A673 (cell line): ENCODE measurements around the gene ANAPC5. TPM values are rescaled to one million over a fixed set of nuclear protein-coding genes. Genes with fewer than 3 reads are reported as not detected.

Experiments used
- BruUV-seq: library from RNA; stranded (reverse); fragments of 400-500 nt; replicated peaks from 2 replicates; lab custom pipeline; 2021; lab: Mats Ljungman, UMichigan
- CTCF ChIA-PET: fragments of 300-600 bp; sonication (Branson Sonifier 250); formaldehyde crosslinking; loops from one replicate; lab custom pipeline; 2022; ENCODE audit warnings: antibody characterized with exemption; lab: Charles Lee
- POLR2A ChIA-PET: fragments of 300-600 bp; sonication (Branson Sonifier 250); formaldehyde crosslinking; loops from one replicate; lab custom pipeline; 2022; ENCODE audit warnings: antibody characterized with exemption; ENCODE audit not compliant: low non-redundant PET; lab: Charles Lee
- DNase-seq: peaks from one replicate; pipeline ENCODE4 v3.0.0-alpha.2; 2015; ENCODE audit warnings: low spot score
- H3K27ac ChIP-seq: fragments of 200-600 bp; sonication (generic); 2 replicates; pipeline ENCODE4 v1.5.1; 2016; ENCODE audit warnings: mixed run types, low read depth, mild to moderate bottlenecking, mixed read lengths, antibody characterized with exemption, low read length; ENCODE audit not compliant: poor library complexity, severe bottlenecking
- H3K27me3 ChIP-seq: fragments of 200-600 bp; sonication (generic); replicated peaks from 2 replicates; pipeline ENCODE4 v1.6.1; 2017; ENCODE audit warnings: mixed run types, low read depth, mild to moderate bottlenecking, mixed read lengths, antibody characterized with exemption, low read length; ENCODE audit not compliant: insufficient read depth, poor library complexity
- H3K36me3 ChIP-seq: fragments of 200-600 bp; sonication (generic); 2 replicates; pipeline ENCODE4 v1.6.1; 2016; ENCODE audit warnings: mixed run types, mild to moderate bottlenecking, mixed read lengths, antibody characterized with exemption, low read length; ENCODE audit not compliant: insufficient read depth, poor library complexity, severe bottlenecking
- H3K4me1 ChIP-seq: fragments of 200-600 bp; sonication (generic); 2 replicates; pipeline ENCODE4 v1.6.1; 2017; ENCODE audit warnings: mixed run types, mild to moderate bottlenecking, mixed read lengths, antibody characterized with exemption, low read length; ENCODE audit not compliant: insufficient read depth, poor library complexity, severe bottlenecking
- H3K4me3 ChIP-seq: fragments of 200-600 bp; sonication (generic); 2 replicates; pipeline ENCODE4 v1.5.1; 2016; ENCODE audit warnings: low read depth, mixed run types, mild to moderate bottlenecking, mixed read lengths, low read length; ENCODE audit not compliant: poor library complexity, severe bottlenecking
- H3K9me3 ChIP-seq: fragments of 200-600 bp; sonication (generic); 2 replicates; pipeline ENCODE4 v1.6.1; 2016; ENCODE audit warnings: mixed run types, low read depth, mild to moderate bottlenecking, mixed read lengths, antibody characterized with exemption, low read length; ENCODE audit not compliant: poor library complexity, severe bottlenecking
- EZH2 ChIP-seq: fragments of 200-600 bp; sonication (generic); IDR thresholded peaks from 2 replicates; pipeline ENCODE4 v1.6.1; 2017; ENCODE audit warnings: borderline replicate concordance, low read depth, mild to moderate bottlenecking, mixed read lengths, antibody characterized with exemption, low read length; ENCODE audit not compliant: poor library complexity, severe bottlenecking
- intact Hi-C: fragments of 100-400 bp; cut with micrococcal nuclease; formaldehyde crosslinking; loops from one replicate; pipeline ENCODE4 v1.10.0; 2022; ENCODE audit not compliant: unreplicated experiment
- total RNA-seq: library from RNA; stranded (reverse); gene quantifications from 2 replicates; pipeline ENCODE4 v1.2.3, GENCODE V29; 2021
- TF ChIP-seq, protein P1 (sequence below): fragments of 300-800, 200-600 bp; sonication (generic); conservative IDR thresholded peaks from 2 replicates; pipeline ENCODE4 v1.5.1; 2017; ENCODE audit warnings: low read depth, mild to moderate bottlenecking, antibody characterized with exemption, low read length, moderate library complexity, mixed read lengths

Gene ANAPC5
- total RNA-seq, 1 experiment from 2014 or later: 142 TPM

DNA sequence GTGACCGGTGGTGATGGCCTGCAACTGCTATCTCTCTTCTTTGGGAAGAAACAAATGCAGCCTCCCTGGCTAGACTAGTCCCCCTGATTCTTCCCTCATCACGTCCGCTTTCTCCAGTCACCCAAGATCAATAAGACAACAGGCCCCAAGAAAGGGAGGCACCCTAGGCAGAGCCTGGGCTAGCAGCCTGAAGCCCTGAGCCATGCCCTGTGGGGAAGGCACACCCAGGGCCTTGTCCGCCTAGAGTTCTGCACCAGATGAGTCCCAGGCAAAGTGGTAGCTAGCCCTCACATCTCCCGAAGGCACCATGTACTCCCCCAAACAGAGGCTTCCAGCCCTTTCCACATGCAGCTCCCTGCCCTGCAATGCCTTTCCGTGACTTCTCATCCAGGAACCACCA, 90.8 kb downstream of the ANAPC5 start:
- TF ChIP-seq, protein P1, sequence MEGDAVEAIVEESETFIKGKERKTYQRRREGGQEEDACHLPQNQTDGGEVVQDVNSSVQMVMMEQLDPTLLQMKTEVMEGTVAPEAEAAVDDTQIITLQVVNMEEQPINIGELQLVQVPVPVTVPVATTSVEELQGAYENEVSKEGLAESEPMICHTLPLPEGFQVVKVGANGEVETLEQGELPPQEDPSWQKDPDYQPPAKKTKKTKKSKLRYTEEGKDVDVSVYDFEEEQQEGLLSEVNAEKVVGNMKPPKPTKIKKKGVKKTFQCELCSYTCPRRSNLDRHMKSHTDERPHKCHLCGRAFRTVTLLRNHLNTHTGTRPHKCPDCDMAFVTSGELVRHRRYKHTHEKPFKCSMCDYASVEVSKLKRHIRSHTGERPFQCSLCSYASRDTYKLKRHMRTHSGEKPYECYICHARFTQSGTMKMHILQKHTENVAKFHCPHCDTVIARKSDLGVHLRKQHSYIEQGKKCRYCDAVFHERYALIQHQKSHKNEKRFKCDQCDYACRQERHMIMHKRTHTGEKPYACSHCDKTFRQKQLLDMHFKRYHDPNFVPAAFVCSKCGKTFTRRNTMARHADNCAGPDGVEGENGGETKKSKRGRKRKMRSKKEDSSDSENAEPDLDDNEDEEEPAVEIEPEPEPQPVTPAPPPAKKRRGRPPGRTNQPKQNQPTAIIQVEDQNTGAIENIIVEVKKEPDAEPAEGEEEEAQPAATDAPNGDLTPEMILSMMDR: no peak
- TF ChIP-seq EZH2: no peak
- Histone ChIP-seq H3K9me3 (no peaks in the 10 kb centered on the region), H3K27ac (no peak overlapping the region), H3K4me1 (no peaks in the 10 kb centered on the region), H3K27me3 (no peaks in the 10 kb centered on the region), H3K36me3 (peaks cover 18% of the 10 kb centered on the region), H3K4me3 (no peak overlapping the region)
- CTCF ChIA-PET: no interaction called here
- intact Hi-C loops: no loop called here
- BruUV-seq: no TSS peak
- POLR2A ChIA-PET: no interaction called here
- DNase-seq: no peak

DNA sequence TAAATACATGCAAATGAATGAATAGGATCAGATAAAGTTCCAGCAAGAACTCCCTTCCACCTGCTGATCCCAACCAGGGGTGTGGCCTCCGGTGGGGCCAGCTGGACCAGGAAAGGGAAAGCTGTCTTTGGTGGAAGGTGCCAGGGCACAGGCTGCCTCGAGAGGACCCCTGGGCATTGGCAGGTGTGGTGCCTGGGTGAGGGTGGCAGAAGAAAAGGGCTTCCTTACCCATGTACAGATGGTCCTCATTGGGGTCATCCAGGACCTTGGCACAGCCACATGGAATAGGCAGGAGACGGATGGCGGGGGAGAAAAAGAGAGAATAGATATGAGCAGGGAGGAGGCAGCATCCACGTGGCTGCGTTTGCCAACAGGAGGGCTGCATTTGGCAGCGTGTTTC, 92.1 kb downstream of the ANAPC5 start:
- POLR2A ChIA-PET: no interaction called here
- CTCF ChIA-PET: no interaction called here
- BruUV-seq: no TSS peak

DNA sequence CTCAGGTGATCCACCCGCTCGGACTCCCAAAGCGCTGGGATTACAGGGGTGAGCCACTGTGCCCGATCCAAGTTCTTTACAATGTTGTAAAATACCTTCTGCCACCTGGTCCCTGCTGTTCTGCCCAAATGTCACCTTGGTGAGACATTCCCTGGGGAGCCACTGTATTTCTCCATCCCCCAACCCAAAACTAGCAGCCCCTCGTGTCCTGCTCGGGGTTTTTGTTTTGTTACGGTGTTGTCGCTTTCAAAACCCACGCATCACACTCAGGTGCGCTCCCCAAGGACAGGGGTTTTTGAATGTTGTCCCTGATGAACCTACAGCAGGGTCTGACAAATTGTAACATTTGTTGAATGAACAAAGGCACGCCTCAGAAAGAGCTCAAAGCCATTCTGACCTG, 93.1 kb downstream of the ANAPC5 start:
- intact Hi-C loops: no loop called here
- no TSS peak for BruUV-seq

More for the DNA sequence above, 92.1 kb downstream of the ANAPC5 start:
- no peak overlapping the region for H3K4me3 ChIP-seq
- no peak overlapping the region for H3K27ac ChIP-seq
- no peaks in the 10 kb centered on the region for H3K4me1 ChIP-seq
- H3K36me3 ChIP-seq: peaks cover 23% of the 10 kb centered on the region
- no peak for DNase-seq
- intact Hi-C loops: no loop called here
- no peaks in the 10 kb centered on the region for H3K27me3 ChIP-seq
- no peaks in the 10 kb centered on the region for H3K9me3 ChIP-seq
- TF ChIP-seq, protein P1: no peak
- TF ChIP-seq EZH2: no peak

More for the DNA sequence above, 93.1 kb downstream of the ANAPC5 start:
- ChIA-PET POLR2A (no interaction called here), CTCF (no interaction called here)
- no peak for DNase-seq
- Histone ChIP-seq H3K4me1 (no peaks in the 10 kb centered on the region), H3K4me3 (no peak overlapping the region), H3K27me3 (no peaks in the 10 kb centered on the region), H3K36me3 (peaks cover 29% of the 10 kb centered on the region), H3K27ac (no peak overlapping the region), H3K9me3 (no peaks in the 10 kb centered on the region)
- no peak for TF ChIP-seq EZH2
- TF ChIP-seq, protein P1: no peak

Other genes starting within 250 kb of the ANAPC5 start
- gene P2RX7, start 219.5 kb downstream of the ANAPC5 start, total RNA-seq: 0.17 and 0.42 TPM in 2 replicates
- gene P2RX4, start 142.3 kb downstream of the ANAPC5 start, total RNA-seq: 7.6 and 9.9 TPM in 2 replicates
- gene CAMKK2, start 55.7 kb downstream of the ANAPC5 start, total RNA-seq: 33.0 and 41.6 TPM in 2 replicates
- gene RNF34, start 47.7 kb upstream of the ANAPC5 start, total RNA-seq: 54.6 and 60.6 TPM in 2 replicates
- 49.3 and 52.5 TPM in 2 replicates for gene KDM2B, start 228.6 kb upstream of the ANAPC5 start, total RNA-seq